ENCODE data around the gene PRKD3.

Gene PRKD3

GRCh38 chr2:37291680-37292079, 33.0 kb downstream of the PRKD3 start:
- Histone ChIP-seq H3K9me3 (ENCODE audit: severe bottlenecking) (no peaks in the 10 kb centered on the region), H3K27ac (no peak overlapping the region), H3K36me3 (peaks cover 73% of the 10 kb centered on the region), H3K4me3 (ENCODE audit: low read depth, low read length) (no peak overlapping the region), H3K27me3 (ENCODE audit: insufficient read depth, low read depth, severe bottlenecking) (no peaks in the 10 kb centered on the region)
- TF ChIP-seq CTCF (IDR thresholded peaks at IDR 0.05; ENCODE audit: low read depth, low read length), result no peak
- no peak for DNase-seq

GRCh38 chr2:37287966-37288365, 36.7 kb downstream of the PRKD3 start:
- Histone ChIP-seq H3K9me3 (ENCODE audit: severe bottlenecking) (no peaks in the 10 kb centered on the region), H3K27me3 (ENCODE audit: insufficient read depth, low read depth, severe bottlenecking) (no peaks in the 10 kb centered on the region), H3K27ac (no peak overlapping the region), H3K36me3 (peaks cover 88% of the 10 kb centered on the region), H3K4me3 (ENCODE audit: low read depth, low read length) (no peak overlapping the region)
- DNase-seq, result no peak
- TF ChIP-seq CTCF (IDR thresholded peaks at IDR 0.05; ENCODE audit: low read depth, low read length), result peak; percentile 24

- TF ChIP-seq CTCF (IDR thresholded peaks at IDR 0.05; ENCODE audit: low read depth, low read length), result no peak
- H3K36me3 ChIP-seq, result peaks cover 89% of the 10 kb centered on the region
- no peak overlapping the region for H3K4me3 ChIP-seq (ENCODE audit: low read depth, low read length)
- no peak for DNase-seq
- no peaks in the 10 kb centered on the region for H3K27me3 ChIP-seq (ENCODE audit: insufficient read depth, low read depth, severe bottlenecking)
- no peak overlapping the region for H3K27ac ChIP-seq
- no peaks in the 10 kb centered on the region for H3K9me3 ChIP-seq (ENCODE audit: severe bottlenecking)
Measured at GRCh38 chr2:37284381-37284780, 40.3 kb downstream of the PRKD3 start.

- H3K27me3 ChIP-seq (ENCODE audit: insufficient read depth, low read depth, severe bottlenecking), result no peaks in the 10 kb centered on the region
- no peaks in the 10 kb centered on the region for H3K9me3 ChIP-seq (ENCODE audit: severe bottlenecking)
- no peak for DNase-seq
- H3K36me3 ChIP-seq, result peaks cover 85% of the 10 kb centered on the region
- no peak overlapping the region for H3K4me3 ChIP-seq (ENCODE audit: low read depth, low read length)
- TF ChIP-seq CTCF (IDR thresholded peaks at IDR 0.05; ENCODE audit: low read depth, low read length), result no peak
- no peak overlapping the region for H3K27ac ChIP-seq
Measured at GRCh38 chr2:37283207-37283606, 41.4 kb downstream of the PRKD3 start.

- Histone ChIP-seq H3K4me3 (ENCODE audit: low read depth, low read length) (no peak overlapping the region), H3K9me3 (ENCODE audit: severe bottlenecking) (no peaks in the 10 kb centered on the region), H3K27me3 (ENCODE audit: insufficient read depth, low read depth, severe bottlenecking) (no peaks in the 10 kb centered on the region), H3K27ac (no peak overlapping the region), H3K36me3 (peaks cover 82% of the 10 kb centered on the region)
- no peak for DNase-seq
- TF ChIP-seq CTCF (IDR thresholded peaks at IDR 0.05; ENCODE audit: low read depth, low read length), result no peak
Measured at GRCh38 chr2:37282746-37283145, 41.9 kb downstream of the PRKD3 start.

GRCh38 chr2:37281916-37282315, 42.7 kb downstream of the PRKD3 start:
- Histone ChIP-seq H3K27me3 (ENCODE audit: insufficient read depth, low read depth, severe bottlenecking) (no peaks in the 10 kb centered on the region), H3K27ac (no peak overlapping the region), H3K36me3 (peaks cover 85% of the 10 kb centered on the region), H3K9me3 (ENCODE audit: severe bottlenecking) (no peaks in the 10 kb centered on the region), H3K4me3 (ENCODE audit: low read depth, low read length) (no peak overlapping the region)
- TF ChIP-seq CTCF (IDR thresholded peaks at IDR 0.05; ENCODE audit: low read depth, low read length), result no peak
- DNase-seq, result no peak

Measured in WERI-Rb-1 (cell line).